Lung (tissue), 12 donors: ENCODE measurements around the gene LLGL1. TPM values are rescaled to one million over a fixed set of nuclear protein-coding genes. Genes with fewer than 3 reads are reported as not detected.

Experiments used
- ATAC-seq: fragments of 200-7000 bp; cut with Tn5 transposase; one replicate; pipeline ENCODE4 v1.9.1; 2020; ENCODE audit warnings: moderate number of reproducible peaks; ENCODE audit not compliant: insufficient read depth, low FRiP score
- DNase-seq, 3 donors: peaks; one replicate each; pipeline ENCODE4 v3.0.0-alpha.2; 2013 to 2017
- H3K27ac ChIP-seq, 2 donors: one replicate each; pipeline ENCODE4 v1.5.1; 2013; ENCODE audit warnings: mild to moderate bottlenecking in 2 of 2, moderate library complexity in 2 of 2, control low read depth in 1 of 2, inconsistent platforms in 1 of 2, low read depth in 1 of 2, low read length in 1 of 2
- H3K27me3 ChIP-seq, 3 donors: one replicate each; pipeline ENCODE4 v1.5.1; 2013; ENCODE audit warnings: low read length in 2 of 3; ENCODE audit not compliant: control insufficient read depth in 3 of 3, insufficient read depth in 3 of 3
- H3K36me3 ChIP-seq, 4 donors: one replicate each; pipeline ENCODE4 v1.5.1; 2013; ENCODE audit warnings: low read length in 4 of 4, mild to moderate bottlenecking in 1 of 4, moderate library complexity in 1 of 4; ENCODE audit not compliant: control insufficient read depth in 4 of 4, insufficient read depth in 4 of 4
- H3K4me1 ChIP-seq, 5 donors: one replicate each; pipeline ENCODE4 v1.5.1; 2013; ENCODE audit warnings: low read length in 5 of 5, mild to moderate bottlenecking in 2 of 5, moderate library complexity in 1 of 5; ENCODE audit not compliant: control insufficient read depth in 5 of 5, insufficient read depth in 5 of 5
- H3K4me3 ChIP-seq: one replicate; pipeline ENCODE4 v1.5.1; 2013; ENCODE audit warnings: mild to moderate bottlenecking, control low read depth, moderate library complexity
- H3K9ac ChIP-seq, 2 donors: one replicate each; pipeline ENCODE4 v1.5.1; 2013; ENCODE audit warnings: low read length in 2 of 2, control low read depth in 1 of 2; ENCODE audit not compliant: insufficient read depth in 1 of 2
- H3K9me3 ChIP-seq, 4 donors: one replicate each; pipeline ENCODE4 v1.5.1; 2013; ENCODE audit warnings: low read length in 3 of 4, mild to moderate bottlenecking in 1 of 4, moderate library complexity in 1 of 4; ENCODE audit not compliant: control insufficient read depth in 4 of 4, insufficient read depth in 3 of 4
- CTCF ChIP-seq: IDR thresholded peaks from 2 replicates; pipeline ENCODE4 v1.5.1; 2012; ENCODE audit warnings: mild to moderate bottlenecking; ENCODE audit errors: control extremely low read depth, extremely low read depth
- WGBS, 2 donors: extraction: QIAGEN DNeasy Blood & Tissue Kit; methylation state at CpG; one replicate each; pipeline ENCODE4 v1.1.7; 2013; 5-methylcytosine and 5-hydroxymethylcytosine counted together
- polyA plus RNA-seq, 2 donors: library from polyadenylated mRNA; stranded (reverse); fragments of 200-250 nt; gene quantifications; one replicate each; pipeline ENCODE4 v1.2.1, GENCODE V29; 2013
- total RNA-seq, 2 donors: library from RNA; depleted of rRNA in 1 of 2; stranded (reverse); fragments of >200 nt in 1 of 2; gene quantifications; one replicate each; pipeline ENCODE4 v1.2.1, GENCODE V29; 2014 to 2021
- donor health status: control.
- donor health status: control.
- donor health status: Bipolar disorder and iron deficiency.
- donor health status: healthy.
- donor health status: DM: yes; HTN: yes; CAD: no.

Gene LLGL1
- total and polyA plus RNA-seq, 4 donors = 7.1 to 21.8 (median 12.1) TPM

GRCh38 chr17:18254888-18255649 lies 29.6 kb downstream of the LLGL1 start:
- DNase-seq (no peak), ATAC-seq (no peak)
- TF ChIP-seq CTCF = no peak
- Histone ChIP-seq H3K27ac (no peak overlapping the region), H3K27me3 (no peaks in the 10 kb centered on the region), H3K9ac (no peak overlapping the region), H3K9me3 (no peaks in the 10 kb centered on the region), H3K36me3 (peaks cover 9 to 60% (median 27%) of the 10 kb centered on the region in 4 donors), H3K4me3 (no peak overlapping the region), H3K4me1 (peaks cover 7 to 19% (median 11%) of the 10 kb centered on the region in 5 donors)
- 94 to 97% methylated on average over 8 of the region's 8 CpGs for WGBS, 2 donors

DNA sequence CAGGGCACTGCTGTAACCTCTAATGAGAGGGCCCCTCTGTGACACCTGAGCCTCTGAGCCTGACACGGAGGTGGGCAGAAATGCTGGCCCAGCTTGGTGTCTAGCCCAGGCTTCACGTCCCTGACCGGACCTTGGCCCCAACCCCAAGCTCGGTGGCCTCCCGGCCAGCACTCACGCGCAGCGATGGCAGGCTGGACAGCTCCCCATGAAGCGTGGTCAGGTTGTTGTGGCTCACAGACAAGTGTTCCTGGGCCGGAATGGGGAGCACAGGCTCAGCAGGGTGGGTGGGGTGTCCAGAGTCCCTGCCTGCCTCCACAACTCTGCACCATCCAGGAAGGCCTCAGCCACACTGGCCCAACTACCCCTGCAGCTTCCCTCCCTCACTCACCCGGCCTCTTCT lies 30.9 kb downstream of the LLGL1 start:
- WGBS, 2 donors = 88 to 92% methylated on average over 11 of the region's 11 CpGs
- Histone ChIP-seq H3K4me3 (no peak overlapping the region), H3K27ac (peak overlapping the region in 1 of 2 donors; percentile 1), H3K27me3 (no peaks in the 10 kb centered on the region), H3K4me1 (peaks cover 7 to 24% (median 14%) of the 10 kb centered on the region in 5 donors), H3K9me3 (no peaks in the 10 kb centered on the region), H3K36me3 (peaks cover 6 to 47% (median 21%) of the 10 kb centered on the region in 4 donors), H3K9ac (no peak overlapping the region)
- ATAC-seq = no peak
- TF ChIP-seq CTCF = no peak
- DNase-seq = no peak

GRCh38 chr17:18256776-18257175 lies 31.3 kb downstream of the LLGL1 start:
- peak overlapping the region in 1 of 2 donors; percentile 1 for H3K27ac ChIP-seq
- H3K4me3 ChIP-seq = no peak overlapping the region
- ATAC-seq (no peak), DNase-seq (no peak)
- 87 to 96% methylated on average over 7 of the region's 7 CpGs for WGBS, 2 donors
- H3K9me3 ChIP-seq = no peaks in the 10 kb centered on the region
- no peaks in the 10 kb centered on the region for H3K27me3 ChIP-seq
- no peak for TF ChIP-seq CTCF
- peaks cover 11 to 28% (median 18%) of the 10 kb centered on the region in 5 donors for H3K4me1 ChIP-seq
- peak overlapping the region in 1 of 2 donors; percentile 65 for H3K9ac ChIP-seq
- H3K36me3 ChIP-seq = peaks cover 6 to 43% (median 20%) of the 10 kb centered on the region in 4 donors
